Measurements from ENCODE around the gene CLUH.

The CLUH gene

GRCh38 chr17:2711608-2712299 lies at the start of gene CLUH:
TSS of gene CLUH (minus strand) at chr17:2711764. CDS start at chr17:2711661, 103 bp downstream.
- peak; percentile 94 for DNase-seq (ENCODE audit: low spot score)

GRCh38 chr17:2758870-2759269 lies 47.3 kb upstream of the CLUH start:
- DNase-seq (ENCODE audit: low spot score) = no peak

GRCh38 chr17:2755891-2756724 lies 44.5 kb upstream of the CLUH start:
- DNase-seq (ENCODE audit: low spot score) = peak; percentile 74

- DNase-seq (ENCODE audit: low spot score) = no peak
These were observed 39.9 kb upstream of the CLUH start for GRCh38 chr17:2751491-2751890.

GRCh38 chr17:2750721-2751120 lies 39.2 kb upstream of the CLUH start:
- no peak for DNase-seq (ENCODE audit: low spot score)

GRCh38 chr17:2749784-2750181 lies 38.2 kb upstream of the CLUH start:
- DNase-seq (ENCODE audit: low spot score) = peak; percentile 96

GRCh38 chr17:2749058-2749783 lies 37.7 kb upstream of the CLUH start, which contains the start of gene CCDC92B:
TSS of gene CCDC92B (minus strand) at chr17:2749652. CDS start at chr17:2735145, 14,507 bp downstream.
- DNase-seq (ENCODE audit: low spot score) = peak; percentile 79

GRCh38 chr17:2745317-2746037 lies 33.9 kb upstream of the CLUH start:
- no peak for DNase-seq (ENCODE audit: low spot score)

- no peak for DNase-seq (ENCODE audit: low spot score)
These were observed 26.1 kb upstream of the CLUH start for GRCh38 chr17:2737693-2738092.

GRCh38 chr17:2736956-2737355 lies 25.4 kb upstream of the CLUH start:
- peak; percentile 40 for DNase-seq (ENCODE audit: low spot score)

- no peak for DNase-seq (ENCODE audit: low spot score)
These were observed 24.3 kb upstream of the CLUH start for GRCh38 chr17:2735896-2736295.

GRCh38 chr17:2734939-2735338 lies 23.4 kb upstream of the CLUH start:
- no peak for DNase-seq (ENCODE audit: low spot score)

GRCh38 chr17:2731807-2732206 lies 20.2 kb upstream of the CLUH start:
- DNase-seq (ENCODE audit: low spot score) = no peak

- DNase-seq (ENCODE audit: low spot score) = no peak
These were observed 19.3 kb upstream of the CLUH start for GRCh38 chr17:2730764-2731353.

- DNase-seq (ENCODE audit: low spot score) = peak; percentile 91
These were observed 13.2 kb upstream of the CLUH start for GRCh38 chr17:2724784-2725164.

GRCh38 chr17:2723997-2724783 lies 12.6 kb upstream of the CLUH start:
- peak; percentile 80 for DNase-seq (ENCODE audit: low spot score)

- DNase-seq (ENCODE audit: low spot score) = peak; percentile 70
These were observed 12.0 kb upstream of the CLUH start for GRCh38 chr17:2723505-2723996.

GRCh38 chr17:2722611-2723010 lies 11.0 kb upstream of the CLUH start:
- no peak for DNase-seq (ENCODE audit: low spot score)

GRCh38 chr17:2721603-2722002 lies 10.0 kb upstream of the CLUH start:
- no peak for DNase-seq (ENCODE audit: low spot score)

GRCh38 chr17:2719861-2720260 lies 8.3 kb upstream of the CLUH start:
- DNase-seq (ENCODE audit: low spot score) = no peak

Measured in iPS-NIHi11 (cell line).